Spleen (tissue), 7 donors: ENCODE data around the gene LDHAL6B.

Experiments
- CTCF ChIP-seq, 11 experiments: fragments of 200-600 bp in 7 of 11; fragments of 450-650 bp in 4 of 11; sonication (generic) in 4 of 11; IDR thresholded peaks in 8 of 11; conservative IDR thresholded peaks in 3 of 11; 1 replicate in 7 of 11; 2 replicates in 4 of 11; pipeline versions ENCODE4 v1.4.0 to v1.8.0; 2016 to 2021; ENCODE audit warnings: antibody characterized with exemption in 11 of 11, inconsistent platforms in 4 of 11, mild to moderate bottlenecking in 1 of 11
- POLR2A ChIP-seq, 3 donors: fragments of 450-650 bp; IDR thresholded peaks; one replicate each; pipeline ENCODE4 v1.5.1; 2017; ENCODE audit warnings: antibody characterized with exemption in 3 of 3, mild to moderate bottlenecking in 1 of 3
- donor health status: DM: no; HTN: no; CAD: no; lungs with moderate emphysema.
- donor health status: DM: no; HTN: no; CAD: no.
- donor health status: DM: no; HTN: no; CAD: no.

- TF ChIP-seq POLR2A (IDR thresholded peaks at IDR 0.05) (no peak), CTCF (IDR thresholded peaks at IDR 0.05 in 8 of 11, conservative IDR thresholded peaks at IDR 0.05 in 3 of 11) (no peak)
Measured at GRCh38 chr15:59173194-59173593, 33.4 kb upstream of the LDHAL6B start.
